Right lobe of liver (tissue), 6 donors: ENCODE measurements around the gene MRPS6. TPM values are rescaled to one million over a fixed set of nuclear protein-coding genes. Genes with fewer than 3 reads are reported as not detected.

ENCODE experiments used
- ATAC-seq, 4 donors: fragments of 200-7000 bp; cut with Tn5 transposase; one replicate each; pipeline ENCODE4 v1.9.1; 2020; ENCODE audit warnings: mild to moderate bottlenecking in 4 of 4, moderate library complexity in 4 of 4
- DNase-seq, 3 donors: peaks; one replicate each; pipeline ENCODE4 v3.0.0-alpha.2; 2020
- H3K27ac ChIP-seq, 3 donors: fragments of 200-600 bp; one replicate each; pipeline ENCODE4 v1.8.0; 2022
- H3K27me3 ChIP-seq, 2 donors: fragments of 200-600 bp; one replicate each; pipeline ENCODE4 v1.8.0; 2022
- H3K36me3 ChIP-seq, 4 donors: fragments of 200-600 bp; sonication (generic) in 1 of 4; one replicate each; pipeline versions ENCODE4 v1.5.1 to v1.8.0; 2017 to 2022; ENCODE audit warnings: control low read depth in 1 of 4
- H3K4me1 ChIP-seq, 4 donors: fragments of 200-600 bp; sonication (generic) in 1 of 4; one replicate each; pipeline versions ENCODE4 v1.5.1 to v1.8.0; 2017 to 2022; ENCODE audit warnings: control low read depth in 1 of 4
- H3K4me3 ChIP-seq, 3 donors: fragments of 200-600 bp; one replicate each; pipeline ENCODE4 v1.8.0; 2022
- H3K9me3 ChIP-seq, 4 donors: fragments of 200-600 bp; sonication (generic) in 1 of 4; one replicate each; pipeline versions ENCODE4 v1.5.1 to v1.8.0; 2017 to 2022; ENCODE audit warnings: control low read depth in 1 of 4
- CTCF ChIP-seq, 4 donors: fragments of 200-600 bp in 3 of 4; fragments of 450-650 bp in 1 of 4; IDR thresholded peaks; one replicate each; pipeline versions ENCODE4 v1.5.1 to v1.8.0; 2016 to 2022; ENCODE audit warnings: antibody characterized with exemption in 4 of 4, mild to moderate bottlenecking in 2 of 4
- POLR2A ChIP-seq: fragments of 450-650 bp; IDR thresholded peaks from one replicate; pipeline ENCODE4 v1.6.1; 2017; ENCODE audit warnings: antibody characterized with exemption, mild to moderate bottlenecking
- WGBS: methylation state at CpG from one replicate; pipeline ENCODE4 v1.1.6; 2018; ENCODE audit warnings: low coverage, low lambda C conversion rate; ENCODE audit not compliant: insufficient coverage; ENCODE audit errors: missing lambda C conversion rate; 5-methylcytosine and 5-hydroxymethylcytosine counted together
- intact Hi-C, 2 donors: fragments of 100-400 bp; cut with DNase I; formaldehyde crosslinking; loops; one replicate each; pipeline versions ENCODE4 v1.11.2 to v1.14.1; 2022
- total RNA-seq, 6 experiments: library from RNA; depleted of rRNA in 2 of 6; stranded (reverse); fragments of >200 nt in 2 of 6; fragmentation: NEBNext Ultra II Directional in 3 of 6; extraction: Animal tissue kit (Norgen Biotek cat#: 25700) in 3 of 6; gene quantifications; one replicate each; pipeline versions ENCODE4 v1.1.0 to v1.2.4, GENCODE V29; 2016 to 2023
- donor health status: DM: no; HTN: yes; CAD: no.
- donor health status: DM: no; HTN: no; CAD: no.
- donor health status: DM: no; HTN: no; CAD: no.
- donor health status: DM: no; HTN: yes; CAD: no.
- donor health status: DM: no; HTN: yes; CAD: no.

The MRPS6 gene
- total RNA-seq, 6 experiments from 2014 or later: 16.0 to 30.0 (median 24.5) TPM

GRCh38 chr21:34091607-34092006 lies 18.2 kb downstream of the MRPS6 start:
- peaks cover 0 to 20% (median 2%) of the 10 kb centered on the region in 4 donors for H3K4me1 ChIP-seq
- H3K36me3 ChIP-seq: no peaks in the 10 kb centered on the region
- no peak overlapping the region for H3K4me3 ChIP-seq
- H3K9me3 ChIP-seq: no peaks in the 10 kb centered on the region
- H3K27me3 ChIP-seq: no peaks in the 10 kb centered on the region
- TF ChIP-seq CTCF (IDR thresholded peaks at IDR 0.05) (peak; percentile 17 to 28 (median 24)), POLR2A (no peak)
- WGBS: 80% methylated on average over 2 of the region's 2 CpGs
- no peak for ATAC-seq
- intact Hi-C loops: no loop called here
- H3K27ac ChIP-seq: no peak overlapping the region
- no peak for DNase-seq

- WGBS: 45% methylated on average over 6 of the region's 6 CpGs
- no peak for ATAC-seq
- intact Hi-C loops: no loop called here
- no peaks in the 10 kb centered on the region for H3K36me3 ChIP-seq
- no peaks in the 10 kb centered on the region for H3K27me3 ChIP-seq
- DNase-seq: no peak
- no peaks in the 10 kb centered on the region for H3K9me3 ChIP-seq
- H3K27ac ChIP-seq: no peak overlapping the region
- peaks cover 0 to 17% (median 2%) of the 10 kb centered on the region in 4 donors for H3K4me1 ChIP-seq
- TF ChIP-seq CTCF (IDR thresholded peaks at IDR 0.05): no peak
- TF ChIP-seq POLR2A: no peak
- H3K4me3 ChIP-seq: no peak overlapping the region
Observed at GRCh38 chr21:34092262-34092921, 19.0 kb downstream of the MRPS6 start.

GRCh38 chr21:34093083-34093482 lies 19.7 kb downstream of the MRPS6 start:
- no peak for ATAC-seq
- H3K9me3 ChIP-seq: no peaks in the 10 kb centered on the region
- no peak overlapping the region for H3K27ac ChIP-seq
- 89% methylated on average over 3 of the region's 3 CpGs for WGBS
- no peaks in the 10 kb centered on the region for H3K27me3 ChIP-seq
- H3K4me1 ChIP-seq: peaks cover 0 to 17% (median 2%) of the 10 kb centered on the region in 4 donors
- intact Hi-C loops: no loop called here
- no peak for TF ChIP-seq CTCF (IDR thresholded peaks at IDR 0.05)
- no peak for TF ChIP-seq POLR2A
- no peak overlapping the region for H3K4me3 ChIP-seq
- H3K36me3 ChIP-seq: no peaks in the 10 kb centered on the region
- DNase-seq: no peak

GRCh38 chr21:34094949-34095348 lies 21.6 kb downstream of the MRPS6 start:
- peak overlapping the region in 2 of 3 donors; percentile 18 to 57 for H3K27ac ChIP-seq
- no peak for DNase-seq
- no peaks in the 10 kb centered on the region for H3K36me3 ChIP-seq
- H3K9me3 ChIP-seq: no peaks in the 10 kb centered on the region
- peaks cover 0 to 8% (median 2%) of the 10 kb centered on the region in 4 donors for H3K4me1 ChIP-seq
- no peaks in the 10 kb centered on the region for H3K27me3 ChIP-seq
- intact Hi-C loops: no loop called here
- ATAC-seq: peak; percentile 93 to 95 (median 94)
- WGBS: 32% methylated on average over 5 of the region's 7 CpGs
- no peak for TF ChIP-seq CTCF (IDR thresholded peaks at IDR 0.05)
- TF ChIP-seq POLR2A: no peak
- no peak overlapping the region for H3K4me3 ChIP-seq
